ENCODE results near the gene ADAMTS8.

Gene ADAMTS8

GRCh38 chr11:130462931-130463330 lies 34.5 kb upstream of the ADAMTS8 start:
- no peak for DNase-seq (ENCODE audit: low read depth, low spot score)
- no peak for TF ChIP-seq CTCF (IDR thresholded peaks at IDR 0.05; ENCODE audit: insufficient read depth, low read length, missing control alignments)
- POLR2A ChIA-PET = no interaction called here
- H3K4me3 ChIP-seq (ENCODE audit: low read depth, low read length) = no peak overlapping the region
- CTCF ChIA-PET = interaction anchor here (1.1 to 1.7 kb wide), 2 partner anchors 10 to 13 kb away, joined by 3 to 4 read pairs; no protein-coding TSS in a partner anchor

- TF ChIP-seq CTCF (IDR thresholded peaks at IDR 0.05; ENCODE audit: insufficient read depth, low read length, missing control alignments) = no peak
- POLR2A ChIA-PET = no interaction called here
- CTCF ChIA-PET = interaction anchor here (1.7 to 3.5 kb wide), 2 partner anchors 9 to 12 kb away, joined by 4 to 10 read pairs; no protein-coding TSS in a partner anchor
- H3K4me3 ChIP-seq (ENCODE audit: low read depth, low read length) = no peak overlapping the region
- no peak for DNase-seq (ENCODE audit: low read depth, low spot score)
Measured at GRCh38 chr11:130462101-130462885, 33.9 kb upstream of the ADAMTS8 start.

- no peak for TF ChIP-seq CTCF (IDR thresholded peaks at IDR 0.05; ENCODE audit: insufficient read depth, low read length, missing control alignments)
- H3K4me3 ChIP-seq (ENCODE audit: low read depth, low read length) = no peak overlapping the region
- DNase-seq (ENCODE audit: low read depth, low spot score) = no peak
- ChIA-PET POLR2A (no interaction called here), CTCF (interaction anchor here (0.7 to 3.5 kb wide), 2 partner anchors 9 to 121 kb away, joined by 3 to 10 read pairs; no protein-coding TSS in a partner anchor)
Measured at GRCh38 chr11:130459521-130459920, 31.1 kb upstream of the ADAMTS8 start.

- POLR2A ChIA-PET = no interaction called here
- no peak for TF ChIP-seq CTCF (IDR thresholded peaks at IDR 0.05; ENCODE audit: insufficient read depth, low read length, missing control alignments)
- no peak for DNase-seq (ENCODE audit: low read depth, low spot score)
- H3K4me3 ChIP-seq (ENCODE audit: low read depth, low read length) = no peak overlapping the region
- CTCF ChIA-PET = no interaction called here
Measured at GRCh38 chr11:130458410-130458729, 30.0 kb upstream of the ADAMTS8 start.

GRCh38 chr11:130457623-130458409 lies 29.4 kb upstream of the ADAMTS8 start:
- CTCF ChIA-PET = interaction anchor here (0.8 to 1.8 kb wide), 2 partner anchors 23 to 405 kb away, joined by 3 to 6 read pairs; no protein-coding TSS in a partner anchor
- no peak for TF ChIP-seq CTCF (IDR thresholded peaks at IDR 0.05; ENCODE audit: insufficient read depth, low read length, missing control alignments)
- no peak overlapping the region for H3K4me3 ChIP-seq (ENCODE audit: low read depth, low read length)
- POLR2A ChIA-PET = no interaction called here
- no peak for DNase-seq (ENCODE audit: low read depth, low spot score)

GRCh38 chr11:130456286-130456685 lies 27.9 kb upstream of the ADAMTS8 start:
- ChIA-PET CTCF (interaction anchor here (0.6 to 1.8 kb wide), 3 partner anchors 12 to 24 kb away, joined by 3 to 6 read pairs (median 3); no protein-coding TSS in a partner anchor), POLR2A (no interaction called here)
- TF ChIP-seq CTCF (IDR thresholded peaks at IDR 0.05; ENCODE audit: insufficient read depth, low read length, missing control alignments) = no peak
- no peak for DNase-seq (ENCODE audit: low read depth, low spot score)
- no peak overlapping the region for H3K4me3 ChIP-seq (ENCODE audit: low read depth, low read length)

Measured in AG04449 (cell line).